GM23338 (cell line): Measurements from ENCODE around the gene ZDHHC8. TPM values are rescaled to one million over a fixed set of nuclear protein-coding genes. Genes with fewer than 3 reads are reported as not detected.
A peak's percentile ranks its signal among the peaks of the same experiment; 100 is the strongest.

Source experiments
- ATAC-seq: fragments of 200-7000 bp; cut with Tn5 transposase; 3 replicates; pipeline ENCODE4 v1.9.1; 2020
- DNase-seq: peaks from one replicate; pipeline ENCODE4 v3.0.0-alpha.2; 2015; ENCODE audit warnings: low spot score
- H2AFZ ChIP-seq: fragments of 200-600 bp; sonication (generic); 2 replicates; pipeline ENCODE4 v1.8.0; 2016; ENCODE audit warnings: antibody characterized with exemption, mild to moderate bottlenecking, moderate library complexity
- H3F3A ChIP-seq: fragments of 200-600 bp; sonication (generic); replicated peaks from 2 replicates; pipeline ENCODE4 v1.8.0; 2017; ENCODE audit warnings: antibody characterized with exemption, mixed run types, low read depth
- H3K27ac ChIP-seq: fragments of 200-600 bp; sonication (generic); 2 replicates; pipeline ENCODE4 v1.6.1; 2016; ENCODE audit warnings: low read depth
- H3K27me3 ChIP-seq: fragments of 200-600 bp; sonication (generic); 2 replicates; pipeline ENCODE4 v1.8.0; 2016; ENCODE audit warnings: mild to moderate bottlenecking, mixed run types, moderate library complexity; ENCODE audit not compliant: insufficient read depth
- H3K36me3 ChIP-seq: fragments of 200-600 bp; sonication (generic); 2 replicates; pipeline ENCODE4 v1.8.0; 2016; ENCODE audit warnings: mild to moderate bottlenecking; ENCODE audit not compliant: insufficient read depth
- H3K4me1 ChIP-seq: fragments of 200-600 bp; sonication (generic); 2 replicates; pipeline ENCODE4 v1.8.0; 2016; ENCODE audit warnings: mild to moderate bottlenecking, moderate library complexity; ENCODE audit not compliant: insufficient read depth
- H3K4me2 ChIP-seq: fragments of 200-600 bp; sonication (generic); 2 replicates; pipeline ENCODE4 v1.7.1; 2017; ENCODE audit warnings: mixed run types
- H3K4me3 ChIP-seq: fragments of 200-600 bp; sonication (generic); 2 replicates; pipeline ENCODE4 v1.6.1; 2016; ENCODE audit warnings: mixed run types
- H3K79me2 ChIP-seq: fragments of 200-600 bp; sonication (generic); replicated peaks from 2 replicates; pipeline ENCODE4 v1.8.0; 2017; ENCODE audit warnings: mild to moderate bottlenecking; ENCODE audit not compliant: insufficient read depth
- H3K9me2 ChIP-seq: fragments of 200-600 bp; sonication (generic); 2 replicates; pipeline ENCODE4 v1.8.0; 2017; ENCODE audit not compliant: insufficient read depth
- H4K20me1 ChIP-seq: fragments of 200-600 bp; sonication (generic); replicated peaks from 2 replicates; pipeline ENCODE4 v1.8.0; 2017; ENCODE audit warnings: mild to moderate bottlenecking; ENCODE audit not compliant: insufficient read depth
- H3K27ac Mint-ChIP-seq: 2 replicates; pipeline ENCODE4 v1.8.0; 2020; ENCODE audit warnings: inconsistent platforms, mild to moderate bottlenecking, moderate library complexity, mixed read lengths
- H3K27me3 Mint-ChIP-seq: 3 replicates; pipeline ENCODE4 v1.8.0; 2022; ENCODE audit warnings: low read depth, mild to moderate bottlenecking, moderate library complexity, mixed read lengths, inconsistent platforms; ENCODE audit not compliant: insufficient read depth, poor library complexity
- H3K36me3 Mint-ChIP-seq: 3 replicates; pipeline ENCODE4 v1.8.0; 2021; ENCODE audit warnings: low read depth, mild to moderate bottlenecking, inconsistent platforms, moderate library complexity, mixed read lengths
- H3K4me1 Mint-ChIP-seq: 3 replicates; pipeline ENCODE4 v1.8.0; 2020; ENCODE audit warnings: mild to moderate bottlenecking, inconsistent platforms, mixed read lengths
- H3K4me3 Mint-ChIP-seq: 3 replicates; pipeline ENCODE4 v1.8.0; 2021; ENCODE audit warnings: moderate library complexity, mild to moderate bottlenecking, inconsistent platforms, mixed read lengths
- H3K9me3 Mint-ChIP-seq: 3 replicates; pipeline ENCODE4 v1.8.0; 2020; ENCODE audit warnings: moderate library complexity, mild to moderate bottlenecking, inconsistent platforms, mixed read lengths
- EZH2 ChIP-seq: fragments of 200-600 bp; sonication (generic); IDR thresholded peaks from one replicate; pipeline ENCODE4 v1.8.0; 2017; ENCODE audit warnings: antibody characterized with exemption, mild to moderate bottlenecking, low read depth; ENCODE audit not compliant: unreplicated experiment
- POLR2AphosphoS5 ChIP-seq: IDR thresholded peaks from 2 replicates; pipeline ENCODE4 v1.6.1; 2016; ENCODE audit warnings: antibody characterized with exemption, low read depth
- REST ChIP-seq: IDR thresholded peaks from one replicate; pipeline ENCODE4 v1.6.1; 2018; ENCODE audit warnings: antibody characterized with exemption; ENCODE audit not compliant: unreplicated experiment
- STAT1 ChIP-seq: IDR thresholded peaks from one replicate; pipeline ENCODE4 v1.6.1; 2016; ENCODE audit warnings: antibody characterized with exemption; ENCODE audit not compliant: unreplicated experiment
- ZNF114 ChIP-seq: fragments of 250-450 bp; sonication (Bioruptor Pico); IDR thresholded peaks from 2 replicates; pipeline ENCODE4 v1.5.0; 2020; ENCODE audit warnings: mild to moderate bottlenecking, moderate library complexity
- ZNF331 ChIP-seq: fragments of 250-450 bp; sonication (Bioruptor Pico); IDR thresholded peaks from 2 replicates; pipeline ENCODE4 v1.5.0; 2020; ENCODE audit warnings: low read depth, mild to moderate bottlenecking, moderate library complexity
- polyA plus RNA-seq: library from polyadenylated mRNA; unstranded; fragments of >200 nt; fragmentation: Nextera tagmentation; extraction: Ambion mirVana; gene quantifications from 2 replicates; pipeline ENCODE4 v1.2.1, GENCODE V29; 2016
- total RNA-seq: library from RNA; depleted of rRNA; stranded (reverse); fragments of >200 nt; shearing (Covaris generic); gene quantifications from 2 replicates; pipeline ENCODE4 v1.2.3, GENCODE V29; 2014

ZDHHC8 gene
- total and polyA plus RNA-seq, 2 experiments from 2014 or later, result 13.7 to 47.6 TPM

GRCh38 chr22:20166703-20167102, 35.1 kb downstream of the ZDHHC8 start:
- H3K36me3 ChIP-seq, result no peaks in the 10 kb centered on the region
- H3K27me3 ChIP-seq, result no peaks in the 10 kb centered on the region
- H3K9me2 ChIP-seq, result no peaks in the 10 kb centered on the region
- no peaks in the 10 kb centered on the region for H3K4me1 ChIP-seq
- no peak overlapping the region for H3K27ac ChIP-seq
- TF ChIP-seq REST (no peak), STAT1 (no peak), EZH2 (no peak), ZNF114 (CRISPR knock-in tag) (no peak), ZNF331 (no peak)
- Mint-ChIP-seq H3K27ac (no peak overlapping the region), H3K27me3 (peaks cover 5% of the 10 kb centered on the region), H3K4me3 (no peak overlapping the region), H3K36me3 (peaks cover 3% of the 10 kb centered on the region; the same call in 1 of the 3 replicates), H3K4me1 (no peaks in the 10 kb centered on the region), H3K9me3 (peaks cover 4% of the 10 kb centered on the region)
- H4K20me1 ChIP-seq, result no peaks in the 10 kb centered on the region
- H3K4me3 ChIP-seq, result no peak overlapping the region
- no peaks in the 10 kb centered on the region for H3K79me2 ChIP-seq
- no peak overlapping the region for H3K4me2 ChIP-seq
- H2AFZ ChIP-seq, result no peak overlapping the region
- ATAC-seq (no peak), DNase-seq (no peak)
- no peaks in the 10 kb centered on the region for H3F3A ChIP-seq

GRCh38 chr22:20167643-20168322, 36.2 kb downstream of the ZDHHC8 start:
- Histone ChIP-seq H3K4me3 (no peak overlapping the region), H3F3A (no peaks in the 10 kb centered on the region), H3K4me1 (no peaks in the 10 kb centered on the region), H3K27ac (no peak overlapping the region), H2AFZ (no peak overlapping the region), H3K4me2 (no peak overlapping the region), H3K9me2 (no peaks in the 10 kb centered on the region), H3K79me2 (no peaks in the 10 kb centered on the region), H4K20me1 (no peaks in the 10 kb centered on the region), H3K36me3 (no peaks in the 10 kb centered on the region), H3K27me3 (no peaks in the 10 kb centered on the region)
- Mint-ChIP-seq H3K36me3 (peaks cover 3% of the 10 kb centered on the region; the same call in 1 of the 3 replicates), H3K4me1 (no peaks in the 10 kb centered on the region), H3K27ac (no peak overlapping the region), H3K27me3 (peaks cover 5% of the 10 kb centered on the region), H3K9me3 (peaks cover 4% of the 10 kb centered on the region), H3K4me3 (no peak overlapping the region)
- no peak for DNase-seq
- ATAC-seq, result no peak
- TF ChIP-seq POLR2AphosphoS5 (no peak), REST (peak; percentile 40)
